LNCAP (cell line): ENCODE data around the gene AGT.

Source experiments
- CTCF ChIP-seq: fragments of 450-650 bp; IDR thresholded peaks from 2 replicates; pipeline ENCODE4 v1.5.1; 2017; ENCODE audit warnings: mild to moderate bottlenecking

AGT gene

GRCh38 chr1:230715510-230715909, 1.6 kb upstream of the AGT start:
- TF ChIP-seq CTCF, result no peak

GRCh38 chr1:230713547-230713914, 391 bp downstream of the AGT start:
- TF ChIP-seq CTCF, result no peak

- no peak for TF ChIP-seq CTCF
Observed at GRCh38 chr1:230713138-230713537, 784 bp downstream of the AGT start.

DNA sequence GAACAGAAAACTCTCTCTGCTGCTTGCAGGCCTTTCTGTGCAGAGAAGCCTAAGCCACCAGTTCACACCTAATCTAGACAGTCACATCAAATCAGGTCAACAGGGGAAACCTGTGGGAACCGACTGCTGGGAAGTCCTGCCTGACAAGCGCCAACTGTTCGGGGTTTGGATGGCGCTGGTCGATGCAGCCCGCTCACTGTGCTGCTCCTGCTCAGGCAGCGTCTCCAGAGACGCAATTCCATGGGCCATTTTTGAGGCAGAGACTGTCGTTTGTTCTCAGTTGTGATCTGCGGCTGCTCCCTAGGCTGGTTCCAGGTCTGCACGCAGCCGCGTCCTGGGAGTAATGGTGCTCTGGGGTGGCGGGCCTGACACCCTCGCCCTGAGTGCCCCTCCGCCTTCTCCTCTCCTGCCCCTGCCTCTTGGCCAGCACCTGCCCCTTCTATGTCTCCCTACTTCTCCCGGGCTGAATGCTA, 1.4 kb downstream of the AGT start:
- no peak for TF ChIP-seq CTCF

DNA sequence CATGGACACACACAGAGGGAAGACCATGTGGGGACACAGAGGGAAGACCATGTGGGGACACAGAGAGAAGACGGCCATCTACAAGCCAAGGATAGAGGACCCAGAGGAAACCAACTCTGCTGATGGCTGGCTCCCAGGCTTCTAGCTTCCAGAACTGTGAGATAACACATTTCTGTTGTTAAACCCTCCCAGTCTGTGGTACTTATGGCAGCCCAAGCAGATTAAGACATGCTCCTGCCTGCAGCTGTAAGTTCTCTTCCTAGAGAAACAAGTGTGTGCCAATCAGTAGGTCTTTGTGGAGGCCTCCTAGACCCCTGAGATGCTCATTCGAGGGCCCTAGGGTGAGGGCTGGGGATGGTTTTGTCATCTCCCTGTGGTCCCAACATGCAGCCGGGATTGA, 2.7 kb downstream of the AGT start:
- TF ChIP-seq CTCF, result no peak

- TF ChIP-seq CTCF, result no peak
Observed at GRCh38 chr1:230710543-230710904, 3.4 kb downstream of the AGT start.

DNA sequence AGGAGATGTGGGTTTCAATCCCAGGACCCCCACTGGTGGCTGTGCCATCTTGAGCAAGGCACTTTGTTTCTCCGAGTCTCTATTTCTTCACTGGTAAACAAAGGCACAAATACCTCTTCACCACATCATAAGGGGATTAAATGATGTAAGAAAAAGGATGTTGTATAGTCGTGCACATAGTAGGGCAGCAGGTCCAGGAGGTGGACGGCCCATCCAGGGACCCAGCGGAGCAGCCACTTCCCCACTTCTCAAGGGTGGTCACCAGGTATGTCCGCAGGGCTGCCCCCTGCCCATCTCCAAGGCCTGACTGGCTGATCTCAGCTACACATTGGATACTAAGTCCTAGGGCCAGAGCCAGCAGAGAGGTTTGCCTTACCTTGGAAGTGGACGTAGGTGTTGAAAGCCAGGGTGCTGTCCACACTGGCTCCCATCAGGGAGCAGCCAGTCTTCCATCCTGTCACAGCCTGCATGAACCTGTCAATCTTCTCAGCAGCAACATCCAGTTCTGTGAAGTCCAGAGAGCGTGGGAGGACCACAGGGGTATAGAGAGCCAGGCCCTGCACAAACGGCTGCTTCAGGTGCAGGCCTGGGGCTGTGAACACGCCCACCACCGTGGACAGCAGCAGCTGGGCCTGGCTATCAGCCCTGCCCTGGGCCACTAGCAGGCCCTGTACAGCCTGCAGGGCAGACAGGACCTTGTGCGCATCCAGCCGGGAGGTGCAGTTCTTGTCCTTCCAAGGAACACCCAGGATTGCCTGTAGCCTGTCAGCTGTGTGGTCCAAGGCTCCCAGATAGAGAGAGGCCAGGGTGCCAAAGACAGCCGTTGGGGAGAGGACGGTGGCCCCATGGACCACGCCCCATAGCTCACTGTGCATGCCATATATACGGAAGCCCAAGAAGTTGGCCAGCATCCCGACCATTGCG, 4.0 kb downstream of the AGT start:
- no peak for TF ChIP-seq CTCF
